Coronary artery (tissue), 2 donors: ENCODE results near the gene TMEM52B.

Experiments used
- DNase-seq: peaks from one replicate; pipeline ENCODE4 v3.0.0-alpha.2; 2017; ENCODE audit warnings: low spot score
- H3K27ac ChIP-seq, 2 donors: fragments of 200-600 bp; sonication (generic); one replicate each; pipeline ENCODE4 v1.5.1; 2016 to 2019
- H3K4me3 ChIP-seq: fragments of 200-600 bp; sonication (generic); 2 replicates; pipeline ENCODE4 v1.5.1; 2016; ENCODE audit warnings: mild to moderate bottlenecking, moderate library complexity
- TF ChIP-seq, protein P1 (sequence below): fragments of 200-600 bp; sonication (generic); IDR thresholded peaks from one replicate; pipeline ENCODE4 v1.5.1; 2019; ENCODE audit warnings: antibody characterized with exemption

TMEM52B gene

DNA sequence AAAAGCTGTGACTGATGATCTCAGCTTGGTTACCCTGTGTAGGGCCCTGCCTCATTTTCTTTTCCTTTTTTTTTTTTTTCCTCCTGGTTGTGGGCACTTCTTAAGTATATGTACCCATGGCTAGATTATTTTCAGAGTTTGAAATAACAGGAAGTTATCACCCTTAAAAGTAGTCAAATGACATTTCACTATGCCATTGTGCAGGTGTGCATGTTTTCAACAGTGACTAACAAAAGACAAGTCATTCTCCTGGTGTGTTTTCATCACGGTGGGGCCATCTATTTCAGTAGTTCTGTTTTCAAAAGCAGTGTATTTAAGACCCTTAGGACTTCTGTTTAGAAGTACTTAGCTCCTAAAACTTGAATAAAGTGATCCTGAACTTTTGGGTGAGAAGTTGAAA, 48.8 kb downstream of the TMEM52B start:
- Histone ChIP-seq H3K4me3 (no peak overlapping the region), H3K27ac (no peak overlapping the region)
- no peak for DNase-seq
- TF ChIP-seq, protein P1, sequence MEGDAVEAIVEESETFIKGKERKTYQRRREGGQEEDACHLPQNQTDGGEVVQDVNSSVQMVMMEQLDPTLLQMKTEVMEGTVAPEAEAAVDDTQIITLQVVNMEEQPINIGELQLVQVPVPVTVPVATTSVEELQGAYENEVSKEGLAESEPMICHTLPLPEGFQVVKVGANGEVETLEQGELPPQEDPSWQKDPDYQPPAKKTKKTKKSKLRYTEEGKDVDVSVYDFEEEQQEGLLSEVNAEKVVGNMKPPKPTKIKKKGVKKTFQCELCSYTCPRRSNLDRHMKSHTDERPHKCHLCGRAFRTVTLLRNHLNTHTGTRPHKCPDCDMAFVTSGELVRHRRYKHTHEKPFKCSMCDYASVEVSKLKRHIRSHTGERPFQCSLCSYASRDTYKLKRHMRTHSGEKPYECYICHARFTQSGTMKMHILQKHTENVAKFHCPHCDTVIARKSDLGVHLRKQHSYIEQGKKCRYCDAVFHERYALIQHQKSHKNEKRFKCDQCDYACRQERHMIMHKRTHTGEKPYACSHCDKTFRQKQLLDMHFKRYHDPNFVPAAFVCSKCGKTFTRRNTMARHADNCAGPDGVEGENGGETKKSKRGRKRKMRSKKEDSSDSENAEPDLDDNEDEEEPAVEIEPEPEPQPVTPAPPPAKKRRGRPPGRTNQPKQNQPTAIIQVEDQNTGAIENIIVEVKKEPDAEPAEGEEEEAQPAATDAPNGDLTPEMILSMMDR = no peak

DNA sequence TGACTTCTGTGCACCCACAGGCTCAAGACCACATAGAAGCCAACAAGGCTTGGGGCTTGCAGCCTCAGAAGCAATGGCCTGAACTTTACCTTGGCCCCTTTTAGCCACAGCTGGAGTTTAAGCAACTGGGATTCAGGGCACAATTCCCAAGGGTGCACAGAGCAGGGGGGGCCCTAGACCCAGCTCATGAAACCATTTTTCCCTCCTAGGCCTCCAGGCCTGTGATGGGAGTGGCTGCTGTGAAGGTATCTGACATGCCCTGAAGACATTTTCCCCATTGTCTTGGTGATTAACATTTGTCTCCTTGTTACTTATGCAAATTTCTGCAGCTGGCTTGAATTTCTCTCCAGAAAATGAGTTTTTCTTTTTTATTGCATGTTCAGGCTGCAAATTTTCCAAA, 55.7 kb downstream of the TMEM52B start:
- no peak overlapping the region for H3K4me3 ChIP-seq
- TF ChIP-seq, protein P1 = no peak
- H3K27ac ChIP-seq = no peak overlapping the region
- no peak for DNase-seq

DNA sequence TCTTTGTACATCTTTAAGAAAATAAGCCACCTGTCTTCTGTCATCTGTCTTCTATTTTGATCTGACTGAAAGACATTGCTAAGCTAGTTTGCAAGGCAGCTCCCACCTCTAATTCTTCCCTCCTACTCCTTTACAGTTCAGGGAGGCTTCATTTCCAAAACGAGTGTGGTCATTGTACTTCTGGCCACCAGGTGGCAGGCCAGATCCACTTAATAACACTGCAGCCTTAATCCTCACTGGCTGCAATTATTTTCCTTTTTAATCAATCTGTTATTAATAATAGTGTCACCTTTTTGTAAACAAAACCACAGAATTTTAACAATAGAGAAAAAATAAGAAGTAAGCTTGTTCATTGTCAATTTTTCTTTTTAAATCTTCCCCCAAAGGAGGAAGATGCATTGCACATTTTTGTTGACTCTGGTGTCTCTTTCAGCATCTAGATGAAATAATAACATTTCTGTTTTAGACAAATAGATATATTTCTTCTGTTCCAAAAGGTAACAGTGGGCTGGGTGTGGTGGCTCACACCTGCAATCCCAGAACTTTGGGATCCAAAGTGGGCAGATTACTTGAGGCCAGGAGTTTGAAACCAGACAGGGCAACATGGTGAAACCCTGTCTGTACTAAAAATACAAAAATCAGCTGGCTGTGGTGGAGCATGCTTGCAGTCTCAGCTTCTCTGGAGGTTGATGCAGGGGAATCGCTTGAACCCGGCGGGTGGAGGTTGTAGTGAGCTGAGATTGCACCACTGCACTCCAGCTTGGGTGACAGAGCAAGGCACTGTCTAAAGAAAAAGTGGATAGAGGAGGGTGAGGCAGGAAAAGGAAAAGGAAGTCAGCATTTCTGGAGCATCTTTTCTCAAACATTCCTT, 57.2 kb downstream of the TMEM52B start:
- no peak overlapping the region for H3K27ac ChIP-seq
- no peak for DNase-seq
- TF ChIP-seq, protein P1 = peak; percentile 61
- no peak overlapping the region for H3K4me3 ChIP-seq

DNA sequence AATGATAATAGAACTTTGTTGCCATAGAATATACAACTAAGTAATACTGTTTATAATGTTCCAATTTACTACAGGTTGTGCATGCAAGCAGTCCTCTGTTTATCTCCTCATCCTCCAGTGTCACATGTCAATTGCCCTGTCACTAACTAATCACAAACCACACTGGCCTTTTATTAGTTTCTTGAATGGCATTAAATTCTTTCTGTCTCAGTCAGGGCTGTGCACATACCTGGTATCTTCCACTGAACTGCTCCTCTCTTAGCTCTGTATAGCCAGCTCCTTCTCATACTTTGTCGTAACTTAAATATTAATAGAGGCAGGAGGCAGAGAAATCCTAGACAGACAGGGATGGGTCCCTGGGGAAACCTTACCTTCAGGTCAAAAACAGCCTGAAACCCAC, 57.9 kb downstream of the TMEM52B start:
- TF ChIP-seq, protein P1 = no peak
- H3K4me3 ChIP-seq = no peak overlapping the region
- no peak overlapping the region for H3K27ac ChIP-seq
- DNase-seq = no peak

DNA sequence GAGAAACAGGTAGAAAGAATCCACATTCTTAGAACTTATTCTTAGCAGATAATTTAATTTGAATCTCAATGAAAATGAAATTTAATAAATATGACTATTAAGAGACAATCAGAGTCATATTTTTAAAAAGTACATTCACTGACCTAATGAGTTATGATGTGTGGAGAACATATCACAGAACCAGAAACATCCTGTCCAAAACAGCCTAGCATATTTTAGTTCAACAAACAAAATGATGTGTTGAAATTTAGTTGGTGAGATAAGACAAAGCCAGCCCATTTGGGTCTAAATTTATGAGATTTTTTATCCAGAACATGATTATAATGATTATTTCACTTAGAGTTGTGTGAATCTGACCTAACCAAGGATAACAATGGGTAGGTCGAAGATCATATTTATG, 59.7 kb downstream of the TMEM52B start:
- no peak overlapping the region for H3K4me3 ChIP-seq
- H3K27ac ChIP-seq = no peak overlapping the region
- TF ChIP-seq, protein P1 = no peak
- no peak for DNase-seq

DNA sequence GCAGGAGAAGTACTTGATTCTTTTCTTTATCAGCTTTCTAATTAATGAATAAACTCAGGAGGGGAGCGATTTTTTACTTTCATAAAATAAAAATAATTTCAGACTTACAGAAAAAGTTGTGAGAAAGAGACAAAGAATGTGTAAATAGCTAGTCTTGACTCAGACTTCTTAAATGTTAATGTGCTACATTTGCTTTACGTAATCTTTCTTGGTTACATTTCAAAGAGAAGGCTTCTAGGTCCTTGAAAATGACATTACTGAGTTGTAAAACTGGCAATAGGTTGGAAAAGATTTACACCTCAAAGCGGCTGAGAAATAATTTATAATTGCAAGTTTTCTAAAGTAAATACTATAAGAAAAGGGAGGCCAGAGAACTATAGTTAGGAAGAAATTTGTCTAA, 62.5 kb downstream of the TMEM52B start:
- TF ChIP-seq, protein P1 = no peak
- Histone ChIP-seq H3K27ac (no peak overlapping the region), H3K4me3 (no peak overlapping the region)

More for the DNA sequence above, 62.5 kb downstream of the TMEM52B start:
- no peak for DNase-seq
